T-helper 1 cell treated with Interleukin-12 subunit alpha and Interleukin-12 subunit beta and Interleukin-4 antibody, amounts not matched to agents 30 ng/mL and 1 ng/mL, for 36 hours (primary cell): ENCODE results near the gene WDR5. TPM values are rescaled to one million over a fixed set of nuclear protein-coding genes. Genes with fewer than 3 reads are reported as not detected.

Experiments used
- intact Hi-C: fragments of 100-400 bp; cut with micrococcal nuclease; formaldehyde crosslinking; loops from one replicate; pipeline ENCODE4 v1.15.1; 2024
- total RNA-seq: library from RNA; stranded (reverse); gene quantifications from 2 replicates; pipeline ENCODE4 v1.2.3, GENCODE V29; 2022

Gene WDR5
- total RNA-seq, 1 donor from 2014 or later: 37.2 TPM

- intact Hi-C loops: loop anchor here (10.0 kb wide), 1 partner anchor 1373 kb away; the partner anchor contains the start of gene MRPS2
Measured at GRCh38 chr9:134131471-134132207, 4.2 kb upstream of the WDR5 start.

GRCh38 chr9:134132208-134132870 is 3.5 kb upstream of the WDR5 start:
- intact Hi-C loops: loop anchor here (10.0 kb wide), 1 partner anchor 1372 kb away; the partner anchor contains the start of gene MRPS2

GRCh38 chr9:134134949-134135342 is 936 bp upstream of the WDR5 start:
- intact Hi-C loops: loop anchor here (1.0 to 10.0 kb wide), 6 partner anchors 29 to 1370 kb away; partner anchors contain the start of genes BRD3, BRD3OS, MRPS2 and RNU6ATAC

GRCh38 chr9:134136118-134136995 is 475 bp downstream of the WDR5 start:
- intact Hi-C loops: loop anchor here (5.0 to 10.0 kb wide), 2 partner anchors 994 to 1368 kb away; partner anchors contain the start of gene MRPS2

GRCh38 chr9:134136996-134137299 is 1.1 kb downstream of the WDR5 start:
- intact Hi-C loops: loop anchor here (5.0 to 10.0 kb wide), 2 partner anchors 995 to 1368 kb away; partner anchors contain the start of gene MRPS2

- intact Hi-C loops: loop anchor here (5.0 to 10.0 kb wide), 2 partner anchors 996 to 1367 kb away; partner anchors contain the start of gene MRPS2
Measured at GRCh38 chr9:134138292-134138691, 2.4 kb downstream of the WDR5 start.

GRCh38 chr9:134139081-134139480 is 3.2 kb downstream of the WDR5 start:
- intact Hi-C loops: loop anchor here (5.0 to 10.0 kb wide), 2 partner anchors 997 to 1366 kb away; partner anchors contain the start of gene MRPS2

- intact Hi-C loops: no loop called here
Measured at GRCh38 chr9:134141906-134142305, 6.0 kb downstream of the WDR5 start.

- intact Hi-C loops: no loop called here
Measured at GRCh38 chr9:134144801-134145200, 8.9 kb downstream of the WDR5 start.

GRCh38 chr9:134145262-134145661 is 9.4 kb downstream of the WDR5 start:
- intact Hi-C loops: no loop called here

- intact Hi-C loops: no loop called here
Measured at GRCh38 chr9:134146774-134147493, 11.1 kb downstream of the WDR5 start.

GRCh38 chr9:134149380-134149779 is 13.5 kb downstream of the WDR5 start:
- intact Hi-C loops: no loop called here

GRCh38 chr9:134150557-134151214 is 14.8 kb downstream of the WDR5 start:
- intact Hi-C loops: no loop called here

GRCh38 chr9:134152022-134152448 is 16.2 kb downstream of the WDR5 start:
- intact Hi-C loops: no loop called here

- intact Hi-C loops: no loop called here
Measured at GRCh38 chr9:134152488-134152887, 16.6 kb downstream of the WDR5 start.

- intact Hi-C loops: no loop called here
Measured at GRCh38 chr9:134153450-134153849, 17.6 kb downstream of the WDR5 start.

- intact Hi-C loops: no loop called here
Measured at GRCh38 chr9:134154262-134154701, 18.4 kb downstream of the WDR5 start.

GRCh38 chr9:134155812-134156377 is 20.0 kb downstream of the WDR5 start:
- intact Hi-C loops: no loop called here

GRCh38 chr9:134156564-134157377 is 20.9 kb downstream of the WDR5 start:
- intact Hi-C loops: no loop called here
